ENCODE data around the gene CDCA3.

Gene CDCA3

DNA sequence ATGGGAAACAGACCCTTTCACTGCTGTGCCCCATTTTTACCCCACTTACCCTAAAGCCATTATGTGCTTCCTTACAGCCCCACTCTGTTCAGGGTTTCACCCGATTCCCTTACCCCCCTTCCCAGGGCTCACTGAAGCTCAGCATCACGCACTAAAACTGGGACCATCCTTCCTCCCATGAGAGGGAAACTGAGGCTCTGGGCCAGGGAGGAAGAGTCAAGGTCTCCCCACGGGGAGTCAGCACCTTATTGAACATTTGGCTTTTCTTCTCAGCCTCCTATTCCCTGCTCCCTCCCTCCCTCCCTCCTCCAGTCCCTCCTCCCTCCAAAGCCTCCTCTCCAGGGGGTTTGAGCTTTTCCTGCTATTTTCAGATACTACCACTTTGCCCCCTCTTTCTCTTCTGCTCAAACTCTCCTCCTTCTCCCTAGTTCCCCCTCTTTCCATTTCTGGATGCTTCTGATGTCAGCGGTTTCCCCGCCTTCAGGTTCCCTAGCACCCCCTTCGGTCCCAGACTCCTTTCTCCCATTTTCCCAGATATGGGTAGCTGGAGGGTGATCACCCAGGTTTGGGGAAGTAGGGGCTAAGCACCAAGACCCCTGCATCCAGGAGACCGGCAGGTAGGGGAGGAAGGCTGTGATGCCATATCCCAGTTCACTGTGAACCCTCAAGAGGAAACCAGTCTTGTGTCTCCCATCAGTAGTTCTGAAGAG lies 28.5 kb downstream of the CDCA3 start:
- peaks cover 39% of the 10 kb centered on the region for H3K27me3 ChIP-seq (replicated peaks; ENCODE audit: control insufficient read depth, insufficient read depth, low read length)
- peaks cover 13% of the 10 kb centered on the region for H3K4me1 ChIP-seq (ENCODE audit: control insufficient read depth, insufficient read depth, low read length)
- no peak overlapping the region for H3K9ac ChIP-seq (ENCODE audit: low read length)
- H3K9me3 ChIP-seq (ENCODE audit: control insufficient read depth, low read length): no peaks in the 10 kb centered on the region
- DNase-seq (ENCODE audit: low read depth): no peak
- H3K36me3 ChIP-seq (ENCODE audit: control insufficient read depth, insufficient read depth, low read length, severe bottlenecking): no peaks in the 10 kb centered on the region
- H3K4me3 ChIP-seq (ENCODE audit: low read length): no peak overlapping the region

DNA sequence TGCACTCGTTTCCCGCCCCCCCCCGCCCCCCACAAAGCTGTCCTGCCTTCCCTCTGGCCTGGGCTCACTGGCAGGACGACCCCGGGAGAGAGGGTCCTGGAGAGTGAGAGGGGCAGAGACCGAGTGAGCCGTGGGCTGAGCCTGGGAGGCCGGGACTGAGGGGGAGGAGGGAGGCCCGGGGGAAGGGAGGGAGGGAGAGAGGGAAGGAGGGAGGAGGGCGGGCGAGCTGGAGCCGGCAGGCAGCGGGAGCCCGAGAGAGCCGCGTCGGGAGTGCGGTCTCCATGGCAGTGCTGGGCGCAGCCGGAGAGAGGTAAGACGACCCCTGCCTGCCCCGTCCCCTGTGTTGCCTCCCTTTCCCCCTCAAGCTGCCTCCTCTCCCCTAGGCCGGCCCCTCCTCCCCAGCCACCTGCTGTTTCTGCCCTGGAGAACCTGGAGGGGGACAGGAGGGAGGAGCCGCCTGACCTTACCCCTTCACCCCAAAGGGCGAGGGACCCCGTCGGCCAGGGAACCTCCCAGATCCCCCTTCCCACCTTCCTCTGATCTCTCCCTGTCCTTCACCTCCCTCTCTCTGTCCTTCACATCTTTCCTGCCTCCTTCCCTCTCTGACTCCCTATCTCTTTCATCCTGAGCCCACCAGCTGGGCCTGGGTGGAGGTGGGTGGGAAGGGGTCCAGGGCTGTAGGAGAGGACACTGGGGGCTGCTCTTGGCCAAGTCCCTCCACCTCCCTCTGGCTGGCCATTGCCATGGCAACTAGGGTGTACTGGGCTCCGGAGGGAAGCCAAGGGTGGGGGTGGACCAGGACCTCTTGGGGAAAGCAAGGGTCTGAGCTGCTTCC lies 29.3 kb downstream of the CDCA3 start, which contains the start of gene GPR162:
GPR162 (plus strand) TSS at position 231 of the 835 bp plus-strand sequence. CDS start 2,078 bp downstream, outside the sequence.
- Histone ChIP-seq H3K9me3 (ENCODE audit: control insufficient read depth, low read length) (no peaks in the 10 kb centered on the region), H3K36me3 (ENCODE audit: control insufficient read depth, insufficient read depth, low read length, severe bottlenecking) (no peaks in the 10 kb centered on the region), H3K4me1 (ENCODE audit: control insufficient read depth, insufficient read depth, low read length) (peaks cover 7% of the 10 kb centered on the region), H3K9ac (ENCODE audit: low read length) (peak within 1 kb of the TSS; percentile 36), H3K4me3 (ENCODE audit: low read length) (peak within 1 kb of the TSS; percentile 57), H3K27me3 (replicated peaks; ENCODE audit: control insufficient read depth, insufficient read depth, low read length) (peaks cover 42% of the 10 kb centered on the region)
- DNase-seq (ENCODE audit: low read depth): peak; percentile 82

- no peak for DNase-seq (ENCODE audit: low read depth)
- H3K4me1 ChIP-seq (ENCODE audit: control insufficient read depth, insufficient read depth, low read length): peaks cover 7% of the 10 kb centered on the region
- no peaks in the 10 kb centered on the region for H3K9me3 ChIP-seq (ENCODE audit: control insufficient read depth, low read length)
- no peak overlapping the region for H3K9ac ChIP-seq (ENCODE audit: low read length)
- H3K27me3 ChIP-seq (replicated peaks; ENCODE audit: control insufficient read depth, insufficient read depth, low read length): peaks cover 47% of the 10 kb centered on the region
- no peaks in the 10 kb centered on the region for H3K36me3 ChIP-seq (ENCODE audit: control insufficient read depth, insufficient read depth, low read length, severe bottlenecking)
- H3K4me3 ChIP-seq (ENCODE audit: low read length): no peak overlapping the region
Observed at GRCh38 chr12:6820166-6820565, 30.9 kb downstream of the CDCA3 start.

GRCh38 chr12:6819106-6820030 lies 31.7 kb downstream of the CDCA3 start:
- Histone ChIP-seq H3K4me1 (ENCODE audit: control insufficient read depth, insufficient read depth, low read length) (peaks cover 7% of the 10 kb centered on the region), H3K9me3 (ENCODE audit: control insufficient read depth, low read length) (no peaks in the 10 kb centered on the region), H3K4me3 (ENCODE audit: low read length) (no peak overlapping the region), H3K36me3 (ENCODE audit: control insufficient read depth, insufficient read depth, low read length, severe bottlenecking) (no peaks in the 10 kb centered on the region), H3K27me3 (replicated peaks; ENCODE audit: control insufficient read depth, insufficient read depth, low read length) (peaks cover 54% of the 10 kb centered on the region), H3K9ac (ENCODE audit: low read length) (no peak overlapping the region)
- no peak for DNase-seq (ENCODE audit: low read depth)

- H3K27me3 ChIP-seq (replicated peaks; ENCODE audit: control insufficient read depth, insufficient read depth, low read length): peaks cover 55% of the 10 kb centered on the region
- no peak for DNase-seq (ENCODE audit: low read depth)
- no peak overlapping the region for H3K9ac ChIP-seq (ENCODE audit: low read length)
- H3K4me1 ChIP-seq (ENCODE audit: control insufficient read depth, insufficient read depth, low read length): peaks cover 7% of the 10 kb centered on the region
- H3K9me3 ChIP-seq (ENCODE audit: control insufficient read depth, low read length): no peaks in the 10 kb centered on the region
- H3K4me3 ChIP-seq (ENCODE audit: low read length): no peak overlapping the region
- no peaks in the 10 kb centered on the region for H3K36me3 ChIP-seq (ENCODE audit: control insufficient read depth, insufficient read depth, low read length, severe bottlenecking)
Observed at GRCh38 chr12:6818645-6819044, 32.4 kb downstream of the CDCA3 start.

DNA sequence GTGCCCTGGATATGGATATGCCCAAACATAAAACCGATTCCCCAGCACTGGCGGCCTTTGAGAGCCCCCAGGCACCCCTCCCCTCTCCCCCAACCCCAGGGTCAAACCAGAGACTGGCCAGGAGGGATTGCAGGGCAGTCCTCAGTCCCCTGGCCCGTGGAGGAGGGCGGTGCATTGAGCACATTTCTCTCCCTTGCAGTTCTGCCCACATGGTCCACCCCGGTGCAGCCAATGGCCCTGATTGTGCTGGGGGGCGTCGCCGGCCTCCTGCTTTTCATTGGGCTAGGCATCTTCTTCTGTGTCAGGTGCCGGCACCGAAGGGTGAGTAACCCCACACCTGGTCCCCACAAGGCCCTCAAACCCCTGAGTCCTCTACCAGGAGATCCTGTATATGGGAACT lies 32.9 kb downstream of the CDCA3 start:
- Histone ChIP-seq H3K4me1 (ENCODE audit: control insufficient read depth, insufficient read depth, low read length) (peaks cover 7% of the 10 kb centered on the region), H3K27me3 (replicated peaks; ENCODE audit: control insufficient read depth, insufficient read depth, low read length) (peaks cover 50% of the 10 kb centered on the region), H3K4me3 (ENCODE audit: low read length) (no peak overlapping the region), H3K36me3 (ENCODE audit: control insufficient read depth, insufficient read depth, low read length, severe bottlenecking) (no peaks in the 10 kb centered on the region), H3K9me3 (ENCODE audit: control insufficient read depth, low read length) (no peaks in the 10 kb centered on the region), H3K9ac (ENCODE audit: low read length) (no peak overlapping the region)
- DNase-seq (ENCODE audit: low read depth): no peak

DNA sequence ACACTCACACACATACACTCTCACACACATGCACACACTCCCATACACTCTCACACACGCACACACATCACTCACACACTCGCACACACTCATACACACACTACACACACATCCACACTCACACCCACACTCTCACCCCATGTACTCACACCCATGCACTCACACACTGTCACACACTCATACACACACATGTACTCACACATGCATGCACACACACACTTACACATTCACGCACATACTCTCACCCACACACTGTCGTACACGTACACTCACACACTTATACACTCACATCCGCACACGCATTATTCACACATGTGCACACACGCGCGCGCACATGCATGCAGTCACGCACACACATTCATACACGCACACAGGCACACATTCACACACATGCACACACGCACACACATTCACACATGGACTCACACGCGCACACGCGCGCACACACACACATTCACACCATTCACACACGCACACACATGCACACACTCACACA lies 33.4 kb downstream of the CDCA3 start:
- Histone ChIP-seq H3K9me3 (ENCODE audit: control insufficient read depth, low read length) (no peaks in the 10 kb centered on the region), H3K4me3 (ENCODE audit: low read length) (no peak overlapping the region), H3K36me3 (ENCODE audit: control insufficient read depth, insufficient read depth, low read length, severe bottlenecking) (no peaks in the 10 kb centered on the region), H3K9ac (ENCODE audit: low read length) (no peak overlapping the region), H3K4me1 (ENCODE audit: control insufficient read depth, insufficient read depth, low read length) (peaks cover 7% of the 10 kb centered on the region), H3K27me3 (replicated peaks; ENCODE audit: control insufficient read depth, insufficient read depth, low read length) (peaks cover 45% of the 10 kb centered on the region)
- no peak for DNase-seq (ENCODE audit: low read depth)

GRCh38 chr12:6817098-6817497 lies 34.0 kb downstream of the CDCA3 start:
- no peak for DNase-seq (ENCODE audit: low read depth)
- peaks cover 7% of the 10 kb centered on the region for H3K4me1 ChIP-seq (ENCODE audit: control insufficient read depth, insufficient read depth, low read length)

DNA sequence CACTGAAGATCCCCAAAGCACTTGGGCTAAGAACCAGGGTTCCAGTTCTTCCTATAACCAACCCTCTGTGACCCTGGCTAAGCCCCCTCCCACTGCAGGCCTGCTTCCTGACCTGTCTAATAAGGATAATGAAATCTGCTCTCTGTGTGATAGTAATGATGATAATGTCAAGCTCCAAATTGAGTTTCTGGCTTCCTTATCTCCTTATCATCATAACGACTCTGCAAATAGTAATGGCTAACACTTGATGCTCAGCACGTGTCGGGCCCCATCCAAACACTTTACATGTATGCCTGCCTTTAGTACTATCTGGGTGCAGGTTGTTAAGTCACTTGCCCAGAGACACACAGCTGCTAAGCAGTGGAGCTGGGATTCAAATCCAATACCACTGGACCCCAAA lies 34.5 kb downstream of the CDCA3 start:
- Histone ChIP-seq H3K9ac (ENCODE audit: low read length) (no peak overlapping the region), H3K9me3 (ENCODE audit: control insufficient read depth, low read length) (no peaks in the 10 kb centered on the region)

More at GRCh38 chr12:6817098-6817497, 34.0 kb downstream of the CDCA3 start:
- Histone ChIP-seq H3K27me3 (replicated peaks; ENCODE audit: control insufficient read depth, insufficient read depth, low read length) (peaks cover 40% of the 10 kb centered on the region), H3K4me3 (ENCODE audit: low read length) (no peak overlapping the region), H3K9ac (ENCODE audit: low read length) (no peak overlapping the region), H3K9me3 (ENCODE audit: control insufficient read depth, low read length) (no peaks in the 10 kb centered on the region), H3K36me3 (ENCODE audit: control insufficient read depth, insufficient read depth, low read length, severe bottlenecking) (no peaks in the 10 kb centered on the region)

GRCh38 chr12:6813363-6813762 lies 37.7 kb downstream of the CDCA3 start:
- no peak for DNase-seq (ENCODE audit: low read depth)
- peaks cover 24% of the 10 kb centered on the region for H3K27me3 ChIP-seq (replicated peaks; ENCODE audit: control insufficient read depth, insufficient read depth, low read length)
- H3K36me3 ChIP-seq (ENCODE audit: control insufficient read depth, insufficient read depth, low read length, severe bottlenecking): no peaks in the 10 kb centered on the region
- H3K4me3 ChIP-seq (ENCODE audit: low read length): no peak overlapping the region
- no peak overlapping the region for H3K9ac ChIP-seq (ENCODE audit: low read length)
- no peaks in the 10 kb centered on the region for H3K9me3 ChIP-seq (ENCODE audit: control insufficient read depth, low read length)
- no peaks in the 10 kb centered on the region for H3K4me1 ChIP-seq (ENCODE audit: control insufficient read depth, insufficient read depth, low read length)

More for the DNA sequence above, 34.5 kb downstream of the CDCA3 start:
- no peak for DNase-seq (ENCODE audit: low read depth)
- no peak overlapping the region for H3K4me3 ChIP-seq (ENCODE audit: low read length)
- peaks cover 4% of the 10 kb centered on the region for H3K4me1 ChIP-seq (ENCODE audit: control insufficient read depth, insufficient read depth, low read length)
- peaks cover 36% of the 10 kb centered on the region for H3K27me3 ChIP-seq (replicated peaks; ENCODE audit: control insufficient read depth, insufficient read depth, low read length)
- H3K36me3 ChIP-seq (ENCODE audit: control insufficient read depth, insufficient read depth, low read length, severe bottlenecking): no peaks in the 10 kb centered on the region
